ENCODE data around the gene PGAM4.
"Not testable (repeated sequence)": the region's sequence is repeated elsewhere in the genome, so short reads cannot be mapped to it uniquely, and the experiment has no call there.

The PGAM4 gene

DNA sequence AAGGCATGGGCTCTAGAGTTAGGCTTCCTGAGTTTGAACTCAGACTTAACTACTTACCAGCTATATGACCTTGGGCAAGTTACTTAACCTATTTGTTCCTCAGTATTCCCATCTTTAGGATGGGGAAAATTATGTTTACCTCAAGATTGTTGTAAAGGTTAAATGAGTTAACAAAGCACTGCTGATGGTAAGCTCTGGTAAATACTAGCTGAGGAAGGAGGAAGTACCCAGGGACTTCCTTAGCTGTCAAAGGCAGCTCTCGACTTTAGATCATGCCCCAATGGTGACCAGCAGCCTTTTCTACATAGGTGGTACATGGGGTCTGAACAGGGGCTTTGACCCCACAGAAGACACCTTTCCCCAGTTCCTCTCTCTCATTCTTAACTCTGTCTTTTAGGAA lies 38.9 kb downstream of the PGAM4 start:
- no peak for DNase-seq (ENCODE audit: low read depth in 1 of 2, low spot score in 1 of 2)

DNA sequence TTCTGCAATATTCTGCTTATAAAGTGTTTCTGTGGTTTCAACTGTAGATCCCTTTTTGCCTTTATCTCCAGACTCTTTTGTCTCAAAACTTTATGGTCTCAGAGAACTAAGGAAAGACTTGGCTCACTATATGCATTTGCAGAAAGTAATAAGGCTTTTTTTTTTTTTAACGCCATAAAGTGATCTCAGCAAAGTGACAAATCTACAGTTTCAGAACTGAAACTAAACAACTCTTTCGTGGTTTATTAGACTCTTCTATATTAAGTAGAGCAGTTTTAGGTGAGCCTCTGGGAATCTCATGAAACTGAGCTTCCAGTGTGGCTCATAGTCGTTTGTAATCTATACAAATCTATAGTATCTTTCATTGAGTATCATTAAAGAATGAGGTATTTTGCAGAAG lies 43.7 kb downstream of the PGAM4 start:
- no peak for DNase-seq (ENCODE audit: low read depth in 1 of 2, low spot score in 1 of 2)

DNA sequence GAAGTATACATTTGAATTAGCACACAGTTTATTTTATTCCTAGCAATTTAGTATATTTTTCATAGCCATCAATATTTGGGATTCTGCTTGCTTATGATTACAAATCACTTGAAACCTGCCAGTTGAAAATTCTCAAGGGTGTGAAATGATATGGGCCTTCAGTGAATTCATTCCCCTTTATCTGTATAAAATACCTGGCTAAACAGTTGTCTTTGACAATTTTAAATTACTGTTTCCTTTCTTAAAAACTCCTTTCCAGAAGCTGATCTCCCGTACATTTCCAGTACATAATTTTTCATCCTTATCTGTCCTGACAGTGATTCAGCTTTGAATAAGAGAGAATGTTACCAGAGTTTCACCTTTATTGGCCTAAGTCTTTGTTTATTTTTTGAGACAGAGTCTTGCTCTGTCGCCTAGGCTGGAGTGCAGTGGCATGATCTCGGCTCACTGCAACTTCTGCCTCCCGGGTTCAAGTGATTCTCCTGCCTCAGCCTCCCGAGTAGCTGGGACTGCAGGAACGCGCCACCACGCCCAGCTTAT lies 45.0 kb downstream of the PGAM4 start:
- DNase-seq (ENCODE audit: low read depth in 1 of 2, low spot score in 1 of 2) = no peak

DNA sequence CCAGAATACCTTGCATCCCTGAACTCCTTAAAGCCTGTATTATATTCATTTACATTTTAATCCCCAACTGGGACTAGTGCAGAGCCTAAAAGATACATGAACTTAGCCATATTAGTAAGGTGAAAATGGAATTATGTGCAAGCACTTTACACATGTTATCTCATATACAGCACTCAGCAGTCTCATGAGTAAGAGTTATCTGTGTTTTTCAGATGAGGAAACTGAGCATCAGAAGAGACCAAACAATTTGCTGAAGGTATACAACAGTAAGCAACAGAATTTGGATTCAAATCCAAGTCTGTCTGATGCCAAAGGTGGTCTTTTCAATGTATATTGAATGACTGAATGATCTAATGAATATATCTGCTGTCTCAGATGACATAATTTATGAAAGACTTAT lies 46.7 kb downstream of the PGAM4 start:
- DNase-seq (ENCODE audit: low read depth in 1 of 2, low spot score in 1 of 2) = no peak

DNA sequence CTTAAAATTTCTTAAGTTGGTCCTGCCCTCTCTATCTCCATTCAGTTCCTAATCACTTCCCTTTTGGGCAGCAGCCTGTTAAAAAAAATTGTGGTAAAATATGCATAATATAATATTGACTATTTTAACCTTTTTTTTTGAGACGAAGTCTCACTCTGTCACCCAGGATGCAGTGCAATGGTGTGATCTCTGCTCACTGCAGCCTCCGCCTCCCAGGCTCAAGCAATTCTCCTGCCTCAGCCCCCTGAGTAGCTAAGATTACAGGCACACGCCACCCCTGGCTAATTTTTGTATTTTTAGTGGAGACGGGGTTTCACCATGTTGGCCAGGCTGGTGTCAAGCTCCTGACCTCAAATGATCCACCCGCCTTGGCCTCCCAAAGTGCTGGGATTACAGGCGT lies 50.1 kb downstream of the PGAM4 start:
- not testable (repeated sequence) for DNase-seq (ENCODE audit: low read depth in 1 of 2, low spot score in 1 of 2)

DNA sequence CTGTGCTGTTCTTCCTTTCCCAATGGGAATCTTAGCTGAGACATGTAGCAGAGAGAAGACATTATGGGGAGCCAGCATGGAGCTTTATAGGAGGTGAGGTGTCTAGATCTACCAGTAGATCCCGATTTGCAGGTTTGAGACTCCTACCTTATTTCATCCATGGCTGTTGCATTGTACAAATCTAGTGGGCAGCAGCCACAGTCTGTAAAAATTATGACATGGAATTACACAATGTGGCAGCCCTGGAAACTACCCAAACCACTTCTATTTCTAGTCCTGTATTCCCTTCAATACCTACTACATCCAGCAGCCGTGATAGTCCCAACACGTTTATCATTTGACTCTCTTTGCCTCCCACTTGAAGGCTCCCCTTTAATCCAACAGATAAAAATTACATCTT lies 50.9 kb downstream of the PGAM4 start:
- DNase-seq (ENCODE audit: low read depth in 1 of 2, low spot score in 1 of 2) = no peak
